HepG2 (cell line): ENCODE data around the gene VWA1. TPM values are rescaled to one million over a fixed set of nuclear protein-coding genes. Genes with fewer than 3 reads are reported as not detected.
A peak's percentile ranks its signal among the peaks of the same experiment; 100 is the strongest.

Experiments used
- ATAC-seq: fragments of 200-7000 bp; cut with Tn5 transposase; 3 replicates; pipeline ENCODE4 v1.9.1; 2020; ENCODE audit warnings: mild to moderate bottlenecking, moderate library complexity
- BruUV-seq: library from RNA; stranded (reverse); fragments of 400-500 nt; replicated peaks from 2 replicates; lab custom pipeline; 2021; lab: Mats Ljungman, UMichigan
- CTCF ChIA-PET: fragments of 300-600 bp; formaldehyde crosslinking; extraction: SDS; loops from one replicate; lab custom pipeline; 2021; ENCODE audit warnings: low total read pairs, inconsistent platforms, low intra/inter-chr PET ratio; lab: Yijun Ruan, JAX
- POLR2A ChIA-PET: fragments of 350-600 bp; sonication (Branson Sonifier 250); formaldehyde crosslinking; loops from one replicate; lab custom pipeline; 2020; ENCODE audit warnings: antibody characterized with exemption, inconsistent platforms; lab: Yijun Ruan, JAX
- DNase-seq: peaks from one replicate; pipeline ENCODE4 v3.0.0-alpha.2; 2015; ENCODE audit warnings: low spot score
- FAIRE-seq: peaks from 3 replicates; lab custom pipeline; 2011; peaks lifted over from hg19 to GRCh38; lab: Jason Lieb, UNC
- H2AFZ ChIP-seq: one replicate; pipeline ENCODE4 v1.6.1; 2011; ENCODE audit warnings: low read length, inconsistent platforms
- H3K27ac ChIP-seq: fragments of 300-600 bp; 3 replicates; pipeline ENCODE4 v1.8.0; 2011; ENCODE audit warnings: mixed run types, mild to moderate bottlenecking, mixed read lengths, low read length, inconsistent platforms; ENCODE audit not compliant: insufficient read depth; ENCODE audit errors: extremely low read length
- H3K27me3 ChIP-seq, 2 experiments: fragments of 200-600 bp in 1 of 2; 2 replicates in 1 of 2; 3 replicates in 1 of 2; pipeline versions ENCODE4 v1.6.0 to v1.8.0; 2011; ENCODE audit warnings: low read length in 2 of 2, mild to moderate bottlenecking in 2 of 2, moderate library complexity in 2 of 2, inconsistent platforms in 1 of 2; ENCODE audit not compliant: insufficient read depth in 2 of 2, control insufficient read depth in 1 of 2
- H3K36me3 ChIP-seq, 2 experiments: fragments of 200-600 bp in 1 of 2; replicated peaks in 1 of 2; 2 replicates in 1 of 2; 3 replicates in 1 of 2; pipeline versions ENCODE4 v1.5.1 to v1.8.0; 2011; ENCODE audit warnings: low read length in 2 of 2, inconsistent platforms in 1 of 2; ENCODE audit not compliant: insufficient read depth in 2 of 2, control insufficient read depth in 1 of 2
- H3K4me1 ChIP-seq: 2 replicates; pipeline ENCODE4 v1.5.1; 2012; ENCODE audit warnings: low read length, inconsistent platforms; ENCODE audit not compliant: insufficient read depth
- H3K4me2 ChIP-seq: 2 replicates; pipeline ENCODE4 v1.6.0; 2011; ENCODE audit warnings: low read depth, low read length, inconsistent platforms
- H3K4me3 ChIP-seq, 3 experiments: fragments of 200-600 bp in 1 of 3; sonication (generic), shearing (Covaris generic) in 1 of 3; replicated peaks in 1 of 3; 2 replicates each; pipeline ENCODE4 v1.5.1; 2011 to 2016; ENCODE audit warnings: low read length in 3 of 3, inconsistent platforms in 2 of 3, low read depth in 2 of 3, mild to moderate bottlenecking in 2 of 3, control low read depth in 1 of 3, mixed read lengths in 1 of 3; ENCODE audit not compliant: insufficient read depth in 1 of 3
- H3K79me2 ChIP-seq: one replicate; pipeline ENCODE4 v1.6.1; 2011; ENCODE audit warnings: low read length, inconsistent platforms; ENCODE audit not compliant: insufficient read depth
- H3K9ac ChIP-seq: 2 replicates; pipeline ENCODE4 v1.6.0; 2011; ENCODE audit warnings: mild to moderate bottlenecking, low read depth, low read length, inconsistent platforms; ENCODE audit not compliant: insufficient read depth
- H3K9me3 ChIP-seq: 2 replicates; pipeline ENCODE4 v1.5.1; 2012; ENCODE audit warnings: mild to moderate bottlenecking, low read length
- H4K20me1 ChIP-seq: 2 replicates; pipeline ENCODE4 v1.6.0; 2011; ENCODE audit warnings: inconsistent platforms, mild to moderate bottlenecking, low read length, moderate library complexity; ENCODE audit not compliant: insufficient read depth
- AGO2 ChIP-seq: fragments of 200-400 bp; formaldehyde crosslinking; optimal IDR thresholded peaks from 2 replicates; pipeline ENCODE3; 2017; ENCODE audit warnings: mild to moderate bottlenecking, low read depth, low read length, moderate library complexity
- HNRNPL ChIP-seq: fragments of 200-400 bp; formaldehyde crosslinking; IDR thresholded peaks from 2 replicates; pipeline ENCODE4 v1.6.1; 2017; ENCODE audit warnings: mild to moderate bottlenecking, low read depth, low read length
- HNRNPLL ChIP-seq: fragments of 200-400 bp; formaldehyde crosslinking; IDR thresholded peaks from 2 replicates; pipeline ENCODE4 v1.6.1; 2017; ENCODE audit warnings: mild to moderate bottlenecking, low read depth, low read length; ENCODE audit not compliant: poor library complexity, severe bottlenecking
- KDM3A ChIP-seq: IDR thresholded peaks from 2 replicates; pipeline ENCODE4 v1.6.1; 2018; ENCODE audit warnings: low read depth, missing compliant biosample characterization
- MAF1 ChIP-seq: sonication (generic); formaldehyde crosslinking; IDR thresholded peaks from 2 replicates; pipeline ENCODE4 v1.5.0; 2020; ENCODE audit warnings: missing genetic modification reagents, borderline replicate concordance
- NR0B2 ChIP-seq: sonication (generic); formaldehyde crosslinking; IDR thresholded peaks from 2 replicates; pipeline ENCODE4 v1.4.0; 2020; ENCODE audit warnings: mild to moderate bottlenecking, missing genetic modification reagents
- PRDM10 ChIP-seq: sonication (generic); formaldehyde crosslinking; IDR thresholded peaks from 2 replicates; pipeline ENCODE4 v1.4.0; 2020; ENCODE audit warnings: low read depth, missing genetic modification reagents
- ZFAT ChIP-seq: sonication (generic); formaldehyde crosslinking; conservative IDR thresholded peaks from 2 replicates; pipeline ENCODE4 v1.8.1; 2023; ENCODE audit warnings: missing genetic modification reagents, inconsistent platforms
- ZMYM2 ChIP-seq: sonication (generic); formaldehyde crosslinking; IDR thresholded peaks from 2 replicates; pipeline ENCODE4 v1.8.0; 2022; ENCODE audit warnings: mild to moderate bottlenecking, missing genetic modification reagents
- ZNF121 ChIP-seq: sonication (generic); formaldehyde crosslinking; IDR thresholded peaks from 2 replicates; pipeline ENCODE4 v1.5.0; 2020; ENCODE audit warnings: mild to moderate bottlenecking, missing genetic modification reagents
- ZNF3 ChIP-seq: IDR thresholded peaks from 2 replicates; pipeline ENCODE4 v1.7.0; 2017; ENCODE audit warnings: inconsistent platforms
- ZNF333 ChIP-seq: sonication (generic); formaldehyde crosslinking; IDR thresholded peaks from 2 replicates; pipeline ENCODE4 v1.4.0; 2020; ENCODE audit warnings: mild to moderate bottlenecking, missing genetic modification reagents, borderline replicate concordance
- ZNF710 ChIP-seq: sonication (generic); formaldehyde crosslinking; IDR thresholded peaks from 2 replicates; pipeline ENCODE4 v1.5.0; 2020; ENCODE audit warnings: mild to moderate bottlenecking, missing genetic modification reagents, borderline replicate concordance
- ZNF746 ChIP-seq: sonication (generic); formaldehyde crosslinking; IDR thresholded peaks from 2 replicates; pipeline ENCODE4 v1.8.0; 2022; ENCODE audit warnings: mild to moderate bottlenecking, missing genetic modification reagents
- ZNF776 ChIP-seq: sonication (generic); formaldehyde crosslinking; IDR thresholded peaks from 2 replicates; pipeline ENCODE4 v1.4.0; 2020; ENCODE audit warnings: mild to moderate bottlenecking, missing genetic modification reagents
- ZNF784 ChIP-seq: sonication (generic); formaldehyde crosslinking; IDR thresholded peaks from 2 replicates; pipeline ENCODE4 v1.5.1; 2020; ENCODE audit warnings: missing genetic modification reagents, mild to moderate bottlenecking, borderline replicate concordance
- WGBS: methylation state at CpG from one replicate; pipeline ENCODE4 v1.1.6; 2017; ENCODE audit warnings: low lambda C conversion rate; 5-methylcytosine and 5-hydroxymethylcytosine counted together
- in situ Hi-C: cut with HindIII; loops from 2 replicates; pipeline ENCODE4 v1.10.0; 2017; ENCODE audit warnings: low pct_unique_long_range_greater_than_20kb; ENCODE audit not compliant: extremely low pct_ligation_motif_present
- intact Hi-C: fragments of 100-400 bp; cut with micrococcal nuclease; formaldehyde crosslinking; loops from one replicate; pipeline ENCODE4 v1.10.0; 2022; ENCODE audit not compliant: unreplicated experiment
- polyA plus RNA-seq, 8 experiments: library from polyadenylated mRNA; depleted of rRNA in 3 of 8; stranded (reverse) in 7 of 8; unstranded in 1 of 8; fragments of >200 nt; fragmentation: Illumina TruSeq in 4 of 8; extraction: Trizol in 4 of 8; gene quantifications; 2 replicates each; pipeline versions ENCODE4 v1.2.1 to v1.2.3, GENCODE V29; 2011 to 2016; ENCODE audit warnings: low read depth in 4 of 8, missing spikeins in 1 of 8, mixed read lengths in 1 of 8; ENCODE audit not compliant: insufficient read depth in 1 of 8
- total RNA-seq, 5 experiments: library from RNA; depleted of rRNA; stranded (reverse); fragments of >200 nt; fragmentation: Illumina TruSeq; extraction: Trizol; gene quantifications; 2 replicates each; pipeline ENCODE4 v1.2.3, GENCODE V29; 2016; ENCODE audit warnings: low read depth in 1 of 5

VWA1 gene
- total and polyA plus RNA-seq, 2 of the 13 experiments (the other 11 are each of a cell fraction or from before 2014, with no cell fraction given), result 40.9 to 57.5 TPM

GRCh38 chr1:1434131-1434823 lies 1.2 kb upstream of the VWA1 start:
- ATAC-seq (no peak), FAIRE-seq (no peak), DNase-seq (peak; percentile 53)
- no peaks in the 10 kb centered on the region for H4K20me1 ChIP-seq
- H3K9me3 ChIP-seq, result no peaks in the 10 kb centered on the region
- H3K36me3 ChIP-seq, result no peaks in the 10 kb centered on the region; a peak in 1 of 5 replicates
- H3K27me3 ChIP-seq, result no peaks in the 10 kb centered on the region
- no TSS peak for BruUV-seq
- peak overlapping the region; percentile 89 for H3K4me2 ChIP-seq
- in situ Hi-C loops, result no loop called here
- H3K4me1 ChIP-seq, result peaks cover 62% of the 10 kb centered on the region
- no peak overlapping the region for H2AFZ ChIP-seq
- ChIA-PET POLR2A (interaction anchor here (0.7 to 11.0 kb wide), 13 partner anchors 8 to 335 kb away, joined by 3 to 355 read pairs (median 11); partner anchors contain the start of genes ANKRD65, AURKAIP1, CCNL2 and MRPL20), CTCF (no interaction called here)
- H3K27ac ChIP-seq, result peak overlapping the region; percentile 94
- peak overlapping the region; percentile 72 to 88 (median 84) for H3K4me3 ChIP-seq
- intact Hi-C loops, result no loop called here
- WGBS, result 2% methylated on average over 7 of the region's 32 CpGs
- peak overlapping the region; percentile 85 for H3K9ac ChIP-seq
- peaks cover 31% of the 10 kb centered on the region for H3K79me2 ChIP-seq
- TF ChIP-seq ZNF333 (CRISPR knock-in tag) (peak; percentile 62; the same call in 1 of the 2 replicates), ZFAT (CRISPR knock-in tag) (no peak), HNRNPLL (peak; percentile 27), KDM3A (peak; percentile 34; the same call in 1 of the 2 replicates), NR0B2 (CRISPR knock-in tag) (no peak), ZMYM2 (CRISPR knock-in tag) (no peak), ZNF784 (CRISPR knock-in tag) (no peak), ZNF746 (CRISPR knock-in tag) (0 out of 2 replicates have a peak, but pooled peaks have one; percentile 3), PRDM10 (CRISPR knock-in tag) (no peak), ZNF3 (CRISPR knock-in tag) (no peak), ZNF776 (0 out of 2 replicates have a peak, but pooled peaks have one; percentile 36), HNRNPL (0 out of 2 replicates have a peak, but pooled peaks have one; percentile 38), AGO2 (peak; percentile 94), ZNF710 (0 out of 2 replicates have a peak, but pooled peaks have one; percentile 44), ZNF121 (CRISPR knock-in tag) (no peak), MAF1 (CRISPR knock-in tag) (no peak)
